GM19438 (cell line): ENCODE results near the gene IFI30.

Experiments used
- ATAC-seq: cut with Tn5 transposase; IDR thresholded peaks from one replicate; pipeline ENCODE4 v1.9.1; 2021; ENCODE audit warnings: low read depth; ENCODE audit not compliant: unreplicated experiment

IFI30 gene

GRCh38 chr19:18221815-18222725 is 48.5 kb downstream of the IFI30 start:
- no peak for ATAC-seq

GRCh38 chr19:18223860-18224524 is 50.4 kb downstream of the IFI30 start:
- ATAC-seq: peak; percentile 8

DNA sequence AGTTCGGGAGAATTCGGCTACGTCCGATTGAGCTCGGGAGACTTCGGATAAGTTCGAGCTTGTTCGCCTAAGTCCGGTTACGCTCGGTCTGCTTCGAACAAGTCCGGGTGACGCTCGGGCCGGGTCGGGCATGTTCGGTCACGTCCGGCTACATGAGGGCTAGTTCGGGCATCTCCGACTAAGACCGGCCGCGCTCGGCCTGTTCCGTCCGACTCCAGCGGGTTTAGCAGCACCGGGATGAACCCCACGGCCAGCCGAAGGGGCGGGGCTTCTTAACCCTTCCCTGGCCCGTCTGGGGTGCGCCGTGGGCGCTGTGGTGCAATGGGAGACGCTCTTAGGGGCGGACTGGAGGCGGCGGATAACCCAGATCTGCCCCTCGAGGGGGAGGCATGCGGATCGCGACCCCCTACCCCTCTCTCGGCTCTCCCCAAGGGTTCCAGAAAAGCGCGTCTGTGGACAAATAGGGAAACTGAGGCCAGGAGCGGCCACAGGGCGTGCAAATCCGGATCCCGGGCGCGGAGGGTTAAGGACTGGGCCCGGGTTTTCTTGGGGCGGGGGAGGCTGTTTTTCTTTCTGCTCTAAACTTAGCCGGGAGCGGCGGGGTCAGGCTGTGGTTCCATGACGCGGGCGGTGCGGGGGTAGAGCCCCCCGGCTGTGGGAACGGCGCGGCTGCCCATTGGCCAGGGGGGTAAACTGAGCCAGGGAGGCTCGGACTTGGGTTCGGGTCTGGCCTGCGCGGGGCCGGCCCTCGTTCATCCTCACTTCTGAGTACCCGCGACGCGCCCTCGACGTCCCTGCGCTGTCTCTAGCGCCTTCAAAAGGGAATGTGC is 51.1 kb downstream of the IFI30 start:
- peak; percentile 86 for ATAC-seq

- no peak for ATAC-seq
Measured at GRCh38 chr19:18225355-18225701, 51.7 kb downstream of the IFI30 start.

GRCh38 chr19:18225702-18226468 is 52.3 kb downstream of the IFI30 start, which contains the start of gene PDE4C:
PDE4C (minus strand) TSS chr19:18226438; CDS start chr19:18226415, 23 bp downstream.
- ATAC-seq: no peak

DNA sequence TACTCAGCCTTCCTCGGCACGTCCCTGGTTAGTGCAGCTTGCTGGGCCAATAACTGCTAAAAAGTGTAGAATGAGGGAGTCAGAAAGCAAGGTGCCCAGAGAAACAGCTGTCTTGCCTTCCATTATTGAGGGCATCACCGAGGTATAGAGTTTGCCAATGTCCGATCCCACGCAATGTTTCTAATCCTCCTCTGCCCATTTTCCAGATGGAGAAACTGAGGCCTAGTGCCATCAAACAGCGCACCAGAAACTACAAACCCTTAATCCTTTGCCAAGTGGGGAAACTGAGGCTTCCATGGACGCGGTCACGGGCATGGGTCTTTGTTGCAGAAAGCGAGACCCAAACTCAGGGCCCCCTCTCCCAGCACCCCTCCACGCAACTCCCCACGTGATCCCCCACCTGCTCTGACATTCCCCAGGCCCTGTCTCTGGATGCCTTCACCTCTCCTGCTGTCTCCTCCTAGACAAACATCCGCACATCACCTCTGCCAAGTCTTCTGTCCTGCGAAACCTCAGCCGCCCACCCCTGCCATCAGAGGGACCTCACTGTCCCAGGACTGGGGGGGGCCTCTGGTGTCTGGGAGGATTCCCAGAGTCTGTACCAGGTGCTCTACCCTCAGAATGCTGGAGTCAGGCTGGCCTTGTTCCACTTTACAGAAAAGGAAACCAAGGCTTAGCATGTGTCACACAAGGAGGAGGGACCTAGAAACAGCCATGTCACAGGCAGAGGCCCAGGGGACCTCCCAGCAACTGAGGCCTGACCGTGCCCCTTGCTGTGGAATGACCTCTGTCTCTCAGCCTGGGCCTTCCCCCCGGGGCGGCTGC is 53.6 kb downstream of the IFI30 start:
- no peak for ATAC-seq
